IMR-90 (cell line): Measurements from ENCODE around the gene S1PR2.

ENCODE experiments used
- CEBPB ChIP-seq: IDR thresholded peaks from 2 replicates; pipeline ENCODE4 v1.6.1; 2012; ENCODE audit warnings: low read depth, low read length, improper control_type of control experiment
- CHD1 ChIP-seq: IDR thresholded peaks from 2 replicates; pipeline ENCODE4 v1.6.1; 2012; ENCODE audit warnings: low read depth, low read length, improper control_type of control experiment
- MXI1 ChIP-seq: IDR thresholded peaks from 2 replicates; pipeline ENCODE4 v1.6.1; 2012; ENCODE audit warnings: low read depth, mild to moderate bottlenecking, low read length, moderate library complexity, borderline replicate concordance
- POLR2A ChIP-seq: IDR thresholded peaks from 2 replicates; pipeline ENCODE4 v1.6.1; 2012; ENCODE audit warnings: mild to moderate bottlenecking, low read depth, low read length
- RAD21 ChIP-seq: IDR thresholded peaks from 2 replicates; pipeline ENCODE4 v1.6.1; 2012; ENCODE audit warnings: low read length, improper control_type of control experiment
- SMC3 ChIP-seq: fragments of 150-350 bp; IDR thresholded peaks from 2 replicates; pipeline ENCODE4 v1.6.1; 2016; ENCODE audit warnings: low read depth, mild to moderate bottlenecking, antibody characterized with exemption, low read length, moderate library complexity
- TF ChIP-seq, protein P1 (sequence below): conservative IDR thresholded peaks from 2 replicates; pipeline ENCODE4 v1.5.1; 2012; ENCODE audit warnings: mild to moderate bottlenecking, low read depth, low read length, improper control_type of control experiment

DNA sequence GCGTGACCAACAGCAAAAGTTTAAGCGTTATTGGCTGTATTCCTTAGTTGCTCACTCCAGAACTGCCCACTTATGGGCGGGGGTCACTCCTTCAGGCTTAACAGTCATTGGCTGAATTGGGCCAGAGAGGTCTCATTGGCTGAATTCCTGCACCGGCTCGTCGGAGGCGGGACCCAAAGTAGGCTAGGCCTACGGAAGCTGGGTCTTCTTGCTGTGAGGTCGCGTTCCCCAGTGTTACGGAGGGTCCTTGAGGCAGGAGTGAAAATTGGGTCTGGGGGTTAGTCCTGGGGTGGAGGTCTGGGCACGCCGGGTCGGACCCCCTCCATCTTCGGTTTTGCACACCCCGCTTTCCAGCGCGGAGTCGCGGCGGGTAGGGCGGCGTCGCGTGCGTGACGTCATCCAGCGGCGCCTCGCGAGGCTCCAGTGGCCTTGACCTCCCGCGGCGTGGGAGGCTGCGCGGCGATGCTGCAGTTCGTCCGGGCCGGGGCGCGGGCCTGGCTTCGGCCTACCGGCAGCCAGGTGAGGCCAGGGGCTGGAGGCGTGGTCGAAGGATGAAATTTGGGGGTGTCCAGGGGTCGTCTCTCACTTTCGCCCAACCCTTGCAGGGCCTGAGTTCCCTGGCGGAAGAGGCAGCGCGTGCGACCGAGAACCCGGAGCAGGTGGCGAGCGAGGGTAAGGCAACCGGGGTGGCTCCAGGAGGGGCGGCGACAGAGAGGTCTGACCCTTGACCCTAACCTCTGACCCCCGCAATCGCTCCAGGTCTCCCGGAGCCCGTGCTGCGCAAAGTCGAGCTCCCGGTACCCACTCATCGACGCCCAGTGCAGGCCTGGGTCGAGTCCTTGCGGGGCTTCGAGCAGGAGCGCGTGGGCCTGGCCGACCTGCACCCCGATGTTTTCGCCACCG lies 20.9 kb upstream of the S1PR2 start, which contains the start of gene MRPL4:
- TF ChIP-seq MXI1 (peak; percentile 96), POLR2A (no peak), RAD21 (no peak), CEBPB (no peak), CHD1 (no peak), SMC3 (no peak)
- TF ChIP-seq, protein P1, sequence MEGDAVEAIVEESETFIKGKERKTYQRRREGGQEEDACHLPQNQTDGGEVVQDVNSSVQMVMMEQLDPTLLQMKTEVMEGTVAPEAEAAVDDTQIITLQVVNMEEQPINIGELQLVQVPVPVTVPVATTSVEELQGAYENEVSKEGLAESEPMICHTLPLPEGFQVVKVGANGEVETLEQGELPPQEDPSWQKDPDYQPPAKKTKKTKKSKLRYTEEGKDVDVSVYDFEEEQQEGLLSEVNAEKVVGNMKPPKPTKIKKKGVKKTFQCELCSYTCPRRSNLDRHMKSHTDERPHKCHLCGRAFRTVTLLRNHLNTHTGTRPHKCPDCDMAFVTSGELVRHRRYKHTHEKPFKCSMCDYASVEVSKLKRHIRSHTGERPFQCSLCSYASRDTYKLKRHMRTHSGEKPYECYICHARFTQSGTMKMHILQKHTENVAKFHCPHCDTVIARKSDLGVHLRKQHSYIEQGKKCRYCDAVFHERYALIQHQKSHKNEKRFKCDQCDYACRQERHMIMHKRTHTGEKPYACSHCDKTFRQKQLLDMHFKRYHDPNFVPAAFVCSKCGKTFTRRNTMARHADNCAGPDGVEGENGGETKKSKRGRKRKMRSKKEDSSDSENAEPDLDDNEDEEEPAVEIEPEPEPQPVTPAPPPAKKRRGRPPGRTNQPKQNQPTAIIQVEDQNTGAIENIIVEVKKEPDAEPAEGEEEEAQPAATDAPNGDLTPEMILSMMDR = no peak
